HG02943 (cell line): ENCODE results near the gene KATNAL1.
A peak's percentile ranks its signal among the peaks of the same experiment; 100 is the strongest.

ENCODE experiments used
- ATAC-seq: cut with Tn5 transposase; IDR thresholded peaks from one replicate; pipeline ENCODE4 v1.9.1; 2021; ENCODE audit warnings: mild to moderate bottlenecking, low read depth, moderate library complexity; ENCODE audit not compliant: unreplicated experiment

Gene KATNAL1

DNA sequence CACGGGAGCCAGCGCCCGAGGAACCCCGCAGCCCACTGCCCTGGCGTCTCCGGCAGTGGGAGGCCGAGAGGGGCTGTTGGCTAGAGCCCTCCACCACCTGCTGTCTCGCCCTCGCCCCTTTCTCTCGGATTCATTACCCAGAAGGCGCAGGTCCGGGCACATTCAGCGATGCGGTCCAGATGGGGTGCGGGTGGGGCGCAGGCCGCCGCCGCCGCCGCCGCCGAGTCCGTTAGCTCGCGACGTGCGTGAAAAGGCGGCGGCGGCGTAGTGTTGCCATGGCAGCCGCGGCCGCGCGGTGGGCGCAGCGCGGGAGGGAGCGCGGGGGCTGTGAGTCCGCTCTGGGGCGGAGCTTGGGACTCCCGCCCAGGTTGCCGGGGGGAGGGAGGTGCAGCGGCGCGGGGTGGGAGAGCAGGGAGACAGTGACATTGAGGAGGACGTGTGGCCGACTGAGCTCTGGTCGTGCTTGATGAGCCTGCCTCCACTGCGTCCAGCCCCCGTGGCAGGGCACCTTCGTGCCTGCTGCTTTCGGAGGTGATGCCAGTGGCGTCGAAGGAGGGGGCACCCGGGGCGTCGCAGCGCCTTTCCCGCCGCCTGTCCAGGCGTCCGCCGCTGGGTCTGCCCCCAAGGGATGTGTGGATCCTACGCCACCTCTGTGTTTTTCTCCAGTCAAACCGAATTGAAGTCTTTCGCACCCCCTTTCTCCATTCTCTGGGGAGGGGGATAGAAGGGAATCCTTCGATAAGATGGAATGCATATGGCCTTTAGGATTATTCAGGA, at the start of gene KATNAL1:
KATNAL1 (minus strand) TSS at position 358 of the 777 bp plus-strand sequence. CDS start 23,774 bp downstream, outside the sequence.
- peak; percentile 50 for ATAC-seq

DNA sequence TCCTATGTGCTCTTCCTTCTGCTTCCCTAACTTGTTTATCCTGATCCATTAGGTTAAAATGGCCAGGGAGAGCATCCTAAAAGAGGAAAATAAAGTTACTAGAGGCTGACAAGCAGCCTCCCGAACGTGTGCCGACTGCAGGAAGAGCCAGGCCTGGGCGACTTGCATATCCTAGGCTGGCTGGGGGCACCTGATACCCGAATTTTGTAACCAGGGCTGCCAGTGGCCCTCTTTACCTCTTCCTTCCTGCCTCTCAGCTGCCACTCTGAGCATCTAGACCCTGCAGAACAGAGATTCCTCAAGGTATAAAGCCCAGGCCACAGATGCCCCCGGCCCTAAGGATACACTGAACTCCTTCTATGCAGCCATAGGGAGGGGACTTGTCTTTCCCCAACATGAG, 48.5 kb upstream of the KATNAL1 start:
- no peak for ATAC-seq

- no peak for ATAC-seq
Measured at GRCh38 chr13:30355384-30355699, 48.0 kb upstream of the KATNAL1 start.

DNA sequence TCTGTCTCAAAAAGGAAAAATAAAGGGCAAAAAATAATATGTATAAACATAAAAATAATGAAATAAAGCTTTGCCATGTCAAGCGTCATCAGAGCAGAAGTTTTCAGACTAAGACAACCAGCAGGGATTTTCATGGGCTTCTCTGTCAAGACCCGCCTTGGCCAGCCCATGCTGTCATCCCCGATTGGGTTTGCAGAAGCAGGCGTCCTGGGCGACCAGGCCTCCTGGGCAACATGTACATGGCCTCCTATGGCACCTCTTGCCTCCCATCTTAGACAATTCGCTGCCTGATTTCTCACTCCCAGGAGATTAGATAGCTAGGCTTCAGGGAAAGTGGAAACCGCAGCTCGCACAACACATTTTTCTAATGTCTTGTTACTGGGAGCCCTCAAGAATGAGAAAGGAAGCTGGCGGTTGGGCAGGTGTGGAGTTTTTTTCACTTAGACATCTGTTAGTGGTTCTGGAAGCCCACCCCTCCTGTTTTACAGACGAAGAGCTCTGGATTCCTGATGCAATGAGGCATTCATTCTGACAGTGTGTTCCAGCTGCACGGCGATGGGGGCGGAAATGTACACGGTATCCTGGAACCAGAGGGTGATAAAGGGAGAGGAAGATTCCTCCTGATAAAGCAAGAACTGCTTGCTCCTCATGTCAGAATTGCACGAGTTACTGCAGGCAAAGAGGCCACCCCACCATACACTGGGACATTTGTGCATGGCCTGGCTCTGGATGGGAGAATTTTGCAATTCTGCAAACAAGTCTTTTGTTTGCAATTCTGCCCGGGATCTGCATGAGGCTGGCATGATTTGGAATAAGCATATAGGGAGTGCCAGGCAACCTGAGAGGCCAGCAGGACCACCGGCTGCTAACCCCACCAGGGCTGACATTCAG, 47.4 kb upstream of the KATNAL1 start:
- ATAC-seq, result no peak

DNA sequence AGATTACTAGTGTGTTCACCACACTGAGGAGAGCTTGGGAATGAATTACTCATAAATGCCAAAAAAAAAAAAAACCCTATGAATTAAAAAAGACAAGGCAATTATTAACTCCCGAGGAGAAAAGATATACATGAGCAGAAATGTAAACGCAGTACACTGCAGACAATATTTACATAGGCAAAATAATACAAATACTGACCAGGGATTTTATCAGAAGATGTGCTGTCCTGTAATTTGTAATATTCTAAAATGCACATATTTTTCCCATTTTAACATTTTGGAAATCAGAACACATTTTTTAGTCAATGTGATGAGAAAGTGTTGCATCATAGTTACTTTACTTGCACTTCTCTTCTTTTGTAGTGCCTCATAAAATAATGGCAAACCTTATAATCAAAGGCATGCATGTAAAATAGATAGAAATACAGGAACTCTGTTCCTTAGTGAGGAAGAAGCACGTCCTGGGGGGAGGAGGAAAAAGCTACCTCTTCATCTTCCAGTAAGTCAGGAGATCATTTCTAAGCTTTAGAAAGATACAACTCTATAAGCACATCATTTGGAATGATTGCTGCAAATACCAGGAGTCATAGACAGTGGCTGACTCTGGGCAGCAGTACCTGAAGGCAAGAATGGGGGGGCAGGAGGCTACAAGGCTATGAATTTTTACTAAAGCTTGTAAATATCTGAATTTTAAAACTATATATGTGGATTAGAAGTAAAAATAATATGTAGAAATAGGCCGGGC, 46.3 kb upstream of the KATNAL1 start:
- no peak for ATAC-seq

DNA sequence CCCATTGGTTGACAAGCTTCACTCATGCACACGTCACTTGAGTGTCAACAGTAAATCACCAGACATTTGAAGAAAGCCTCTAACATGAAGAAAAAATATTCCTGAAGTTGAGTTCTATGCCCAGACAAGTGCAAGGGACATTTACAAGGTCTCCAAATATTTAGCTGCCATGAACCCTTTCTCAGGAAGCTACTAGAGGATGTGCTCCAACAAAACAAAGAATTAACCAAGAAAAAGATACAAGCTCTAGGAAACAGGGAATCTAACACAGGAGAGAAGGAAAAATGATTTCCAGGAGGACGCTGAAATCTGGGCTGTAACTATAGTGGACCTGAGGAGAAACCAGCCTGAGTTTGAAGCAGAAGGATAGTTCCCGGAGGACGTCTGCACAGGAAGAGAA, 45.7 kb upstream of the KATNAL1 start:
- ATAC-seq, result no peak

- no peak for ATAC-seq
Measured at GRCh38 chr13:30352121-30352520, 44.8 kb upstream of the KATNAL1 start.

- ATAC-seq, result no peak
Measured at GRCh38 chr13:30346789-30347167, 39.4 kb upstream of the KATNAL1 start.

GRCh38 chr13:30346153-30346788, 38.9 kb upstream of the KATNAL1 start:
- no peak for ATAC-seq

DNA sequence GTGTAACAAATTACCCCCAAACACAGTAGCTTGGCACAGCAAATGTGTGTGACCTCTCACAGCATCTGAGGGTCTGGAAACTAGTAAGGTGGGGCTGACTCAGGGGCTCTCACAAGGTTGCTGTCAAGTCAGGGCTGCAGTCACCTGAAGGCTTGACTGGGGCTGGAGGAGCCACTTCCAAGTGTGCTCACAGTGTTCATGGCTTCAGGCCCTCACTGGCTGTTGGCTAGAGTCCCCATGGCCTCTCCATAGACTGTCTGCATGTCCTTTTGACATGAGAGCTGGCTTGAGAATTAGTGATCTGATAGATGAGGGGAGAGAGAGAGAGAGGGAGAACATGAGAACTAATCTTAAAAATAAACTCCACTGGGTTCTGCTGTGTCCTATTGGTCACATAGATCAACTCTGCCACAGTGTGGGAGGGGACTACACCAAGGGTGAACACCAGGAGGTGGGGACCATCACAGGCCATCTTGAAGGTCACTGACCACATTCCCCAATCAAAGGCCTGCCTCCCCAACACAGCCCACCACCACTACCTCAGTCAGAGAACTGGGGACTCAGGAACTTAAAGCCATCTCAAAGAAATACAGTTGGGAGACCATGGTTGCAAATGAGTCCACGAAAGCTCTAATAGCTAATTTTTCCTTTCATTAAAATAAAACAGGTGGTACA, 38.2 kb upstream of the KATNAL1 start:
- ATAC-seq, result no peak

- no peak for ATAC-seq
Measured at GRCh38 chr13:30341815-30342570, 34.6 kb upstream of the KATNAL1 start.

GRCh38 chr13:30340331-30341250, 33.2 kb upstream of the KATNAL1 start:
- no peak for ATAC-seq

DNA sequence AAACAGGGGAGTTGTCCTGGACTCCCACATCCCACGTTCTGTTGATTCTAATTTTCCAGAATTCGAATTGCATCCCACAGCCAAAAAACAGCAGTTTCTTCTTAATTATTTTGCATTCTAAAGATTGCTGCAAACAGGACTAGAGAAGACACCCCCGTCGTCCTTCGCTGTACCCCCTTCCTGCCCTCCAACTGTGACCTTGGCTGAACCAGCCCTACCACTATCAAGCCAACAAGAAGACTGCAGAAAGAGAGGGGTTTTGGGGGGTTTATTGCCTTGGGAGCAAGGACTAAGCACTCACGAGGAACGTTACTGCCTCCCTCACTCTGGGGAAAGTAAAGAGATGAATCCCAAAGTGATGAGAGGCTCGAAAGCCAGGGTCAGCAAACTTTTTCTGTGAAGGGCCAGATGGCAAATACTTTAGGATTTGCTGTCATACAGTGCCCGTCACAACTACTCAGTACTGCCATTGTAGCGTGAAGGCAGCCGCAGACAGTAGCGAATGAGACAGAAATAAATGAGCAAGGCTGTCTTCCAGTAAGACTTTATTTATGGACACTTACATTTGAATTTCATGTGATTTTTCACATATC, 32.5 kb upstream of the KATNAL1 start:
- no peak for ATAC-seq

- no peak for ATAC-seq
Measured at GRCh38 chr13:30338952-30339351, 31.6 kb upstream of the KATNAL1 start.

- ATAC-seq, result no peak
Measured at GRCh38 chr13:30338331-30338851, 31.0 kb upstream of the KATNAL1 start.

GRCh38 chr13:30337061-30337610, 29.8 kb upstream of the KATNAL1 start:
- ATAC-seq, result no peak

- no peak for ATAC-seq
Measured at GRCh38 chr13:30334663-30335386, 27.5 kb upstream of the KATNAL1 start.
